NCI-H748 treated with DMSO at 0.1 percent for 48 hours (cell line): ENCODE measurements around the gene LCE3B.
"Not testable (repeated sequence)": the region's sequence is repeated elsewhere in the genome, so short reads cannot be mapped to it uniquely, and the experiment has no call there.

Source experiments
- DNase-seq: peaks from one replicate; lab custom pipeline; 2025; lab: John Stamatoyannopoulos, UW

Gene LCE3B

GRCh38 chr1:152613511-152613910 lies at the start of gene LCE3B:
Gene LCE3B (plus strand): TSS chr1:152613811. CDS start chr1:152613811, 0 bp downstream.
- DNase-seq, result no peak

- DNase-seq, result no peak
These were observed 48.5 kb upstream of the LCE3B start for GRCh38 chr1:152565115-152565514.

- no peak for DNase-seq
These were observed 47.9 kb upstream of the LCE3B start for GRCh38 chr1:152565535-152566215.

GRCh38 chr1:152566681-152567080 lies 46.9 kb upstream of the LCE3B start, which contains the start of gene LCE3E:
Gene LCE3E (minus strand): TSS chr1:152566780. CDS start chr1:152566208, 572 bp downstream.
- DNase-seq, result no peak

GRCh38 chr1:152577168-152577567 lies 36.4 kb upstream of the LCE3B start:
- no peak for DNase-seq

- not testable (repeated sequence) for DNase-seq
These were observed 34.1 kb upstream of the LCE3B start for GRCh38 chr1:152579526-152579925.

- DNase-seq, result no peak
These were observed 33.2 kb upstream of the LCE3B start, which contains the start of gene LCE3D for GRCh38 chr1:152580433-152580832. Gene LCE3D (minus strand): TSS chr1:152580516. CDS start chr1:152579936, 580 bp downstream.

- no peak for DNase-seq
These were observed 31.0 kb upstream of the LCE3B start for GRCh38 chr1:152582647-152583046.

GRCh38 chr1:152585586-152585985 lies 28.0 kb upstream of the LCE3B start:
- no peak for DNase-seq

- DNase-seq, result no peak
These were observed 16.6 kb upstream of the LCE3B start for GRCh38 chr1:152596986-152597385.

- DNase-seq, result no peak
These were observed 13.7 kb upstream of the LCE3B start, which contains the start of gene LCE3C for GRCh38 chr1:152599934-152600333. Gene LCE3C (plus strand): TSS chr1:152600234. CDS start chr1:152600732, 498 bp downstream.

- no peak for DNase-seq
These were observed 8.4 kb downstream of the LCE3B start for GRCh38 chr1:152621993-152622392.

GRCh38 chr1:152622803-152623202 lies 9.2 kb downstream of the LCE3B start, which contains the start of gene LCE3A:
Gene LCE3A (minus strand): TSS chr1:152623103. CDS start chr1:152623103, 0 bp downstream.
- DNase-seq, result no peak

- DNase-seq, result no peak
These were observed 9.7 kb downstream of the LCE3B start for GRCh38 chr1:152623203-152623844.

GRCh38 chr1:152626744-152627143 lies 13.1 kb downstream of the LCE3B start:
- DNase-seq, result no peak

GRCh38 chr1:152630596-152630995 lies 17.0 kb downstream of the LCE3B start:
- DNase-seq, result no peak

GRCh38 chr1:152640351-152640750 lies 26.7 kb downstream of the LCE3B start:
- no peak for DNase-seq

- no peak for DNase-seq
These were observed 30.3 kb downstream of the LCE3B start for GRCh38 chr1:152643945-152644344.

GRCh38 chr1:152645146-152645545 lies 31.5 kb downstream of the LCE3B start:
- no peak for DNase-seq

GRCh38 chr1:152646656-152647055 lies 33.0 kb downstream of the LCE3B start:
- no peak for DNase-seq

GRCh38 chr1:152654110-152654509 lies 40.5 kb downstream of the LCE3B start:
- DNase-seq, result peak; percentile 24

GRCh38 chr1:152656459-152656858 lies 42.8 kb downstream of the LCE3B start:
- no peak for DNase-seq

- no peak for DNase-seq
These were observed 44.1 kb downstream of the LCE3B start for GRCh38 chr1:152657677-152658076.
